Transverse colon (tissue), 4 donors: ENCODE data around the gene UVRAG. TPM values are rescaled to one million over a fixed set of nuclear protein-coding genes. Genes with fewer than 3 reads are reported as not detected.
A peak's percentile ranks its signal among the peaks of the same experiment; 100 is the strongest.

Experiments
- DNase-seq: peaks from one replicate; pipeline ENCODE4 v3.0.0-alpha.2; 2019
- H3K27ac ChIP-seq, 4 donors: fragments of 200-600 bp; sonication (generic); 2 replicates each; pipeline ENCODE4 v1.5.1; 2016 to 2018; ENCODE audit warnings: inconsistent platforms in 4 of 4
- H3K27me3 ChIP-seq: fragments of 200-600 bp; sonication (generic); 2 replicates; pipeline ENCODE4 v1.5.1; 2017; ENCODE audit warnings: inconsistent platforms
- H3K36me3 ChIP-seq, 4 donors: fragments of 200-600 bp; sonication (generic); 2 replicates each; pipeline ENCODE4 v1.5.1; 2017 to 2019; ENCODE audit warnings: inconsistent platforms in 4 of 4
- H3K4me1 ChIP-seq, 4 donors: fragments of 200-600 bp; sonication (generic); 2 replicates each; pipeline ENCODE4 v1.5.1; 2017 to 2020; ENCODE audit warnings: inconsistent platforms in 4 of 4
- H3K4me3 ChIP-seq, 4 donors: fragments of 200-600 bp; sonication (generic); 1 replicate in 1 of 4; 2 replicates in 3 of 4; pipeline versions ENCODE4 v1.5.1 to v1.6.1; 2017 to 2019; ENCODE audit warnings: inconsistent platforms in 4 of 4
- H3K9me3 ChIP-seq, 2 donors: fragments of 200-600 bp; sonication (generic); 2 replicates each; pipeline ENCODE4 v1.5.1; 2017 to 2019; ENCODE audit warnings: inconsistent platforms in 2 of 2
- EP300 ChIP-seq: sonication (generic); formaldehyde crosslinking; IDR thresholded peaks from one replicate; pipeline ENCODE4 v1.6.1; 2017; ENCODE audit warnings: antibody characterized with exemption, low read depth
- POLR2A ChIP-seq: fragments of 450-650 bp; IDR thresholded peaks from one replicate; pipeline ENCODE4 v1.6.1; 2016; ENCODE audit warnings: antibody characterized with exemption, mild to moderate bottlenecking, moderate library complexity
- POLR2AphosphoS5 ChIP-seq, 3 donors: sonication (generic); formaldehyde crosslinking; IDR thresholded peaks; one replicate each; pipeline ENCODE4 v1.6.1; 2016; ENCODE audit warnings: antibody characterized with exemption in 3 of 3
- WGBS, 2 donors: methylation state at CpG; one replicate each; pipeline ENCODE4 v1.1.5; 2018; ENCODE audit warnings: low coverage in 1 of 2; 5-methylcytosine and 5-hydroxymethylcytosine counted together
- in situ Hi-C, 4 donors: fragments of 200-750 bp; cut with MboI; loops; one replicate each; pipeline versions ENCODE4 v1.15.0 to v1.15.1; 2017; ENCODE audit warnings: low sequenced_read_pairs in 3 of 4, low pct_ligation_motif_present in 1 of 4, low pct_unique_long_range_greater_than_20kb in 1 of 4
- intact Hi-C: fragments of 100-400 bp; cut with DNase I; formaldehyde crosslinking; loops from one replicate; pipeline ENCODE4 v1.15.1; 2023; ENCODE audit warnings: low total_unique reads
- total RNA-seq, 4 donors: library from RNA; depleted of rRNA; stranded (reverse); fragments of >200 nt; gene quantifications; one replicate each; pipeline ENCODE4 v1.1.0, GENCODE V29; 2016
- TF ChIP-seq, protein P1 (sequence below), 5 experiments: fragments of 200-600 bp in 3 of 5; fragments of 450-650 bp in 2 of 5; sonication (generic) in 3 of 5; IDR thresholded peaks; 1 replicate in 2 of 5; 2 replicates in 3 of 5; pipeline ENCODE4 v1.5.1; 2016 to 2017; ENCODE audit warnings: antibody characterized with exemption in 5 of 5, inconsistent platforms in 3 of 5, mild to moderate bottlenecking in 2 of 5, moderate library complexity in 1 of 5

UVRAG gene
- total RNA-seq, 4 donors from 2014 or later: 12.7 to 34.6 (median 19.3) TPM

DNA sequence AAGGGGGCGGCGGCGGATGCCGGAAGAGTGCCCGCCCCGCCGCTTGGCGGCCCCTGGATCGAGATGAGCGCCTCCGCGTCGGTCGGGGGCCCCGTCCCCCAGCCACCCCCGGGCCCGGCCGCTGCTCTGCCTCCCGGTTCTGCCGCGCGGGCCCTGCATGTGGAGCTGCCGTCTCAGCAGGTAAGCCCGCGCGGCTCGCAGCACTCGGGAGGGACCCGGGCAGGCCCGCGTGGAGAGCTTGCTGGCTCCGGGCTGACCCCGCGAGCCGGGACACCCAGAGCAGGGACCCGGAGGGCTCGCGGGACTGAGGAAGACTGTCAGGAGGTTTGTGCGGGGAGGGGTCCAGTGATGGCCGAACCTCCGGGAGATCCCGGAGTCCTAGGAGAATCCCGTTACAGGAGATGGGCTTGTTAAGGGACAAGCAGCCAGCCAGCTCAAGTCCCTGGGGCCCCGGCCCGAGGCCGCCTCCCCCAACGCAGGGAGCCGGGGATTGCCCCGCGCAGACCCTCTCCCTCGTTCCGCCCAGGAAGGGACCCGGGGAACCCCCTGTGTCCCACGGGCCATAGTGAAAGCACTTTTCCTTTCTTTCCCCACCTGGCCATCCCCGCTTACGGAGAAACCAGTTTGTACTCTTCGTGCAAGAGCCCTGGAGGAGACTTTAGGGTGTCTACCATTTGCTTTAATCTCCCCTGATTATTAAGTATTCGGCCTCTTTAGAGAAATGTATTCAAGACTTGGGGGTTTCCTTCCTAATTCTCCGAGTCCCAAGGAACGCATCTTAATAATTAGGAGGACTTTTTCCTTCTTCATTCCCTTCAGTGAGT, 547 bp downstream of the UVRAG start:
- Histone ChIP-seq H3K27me3 (no peaks in the 10 kb centered on the region), H3K9me3 (no peaks in the 10 kb centered on the region), H3K4me1 (peaks cover under 1 to 33% (median 22%) of the 10 kb centered on the region in 4 donors), H3K36me3 (no peaks in the 10 kb centered on the region), H3K4me3 (peak overlapping the region; percentile 81 to 98 (median 92)), H3K27ac (peak overlapping the region; percentile 96 to 98 (median 97))
- intact Hi-C loops: loop anchor here (5.0 kb wide), 1 partner anchor 253 kb away; the partner anchor contains the start of gene SERPINH1
- TF ChIP-seq POLR2AphosphoS5 (IDR thresholded peaks at IDR 0.05) (no peak), POLR2A (peak; percentile 19)
- DNase-seq: peak; percentile 46
- WGBS, 2 donors: 1 to 2% methylated on average over 7 to 32 of the region's 60 CpGs
- in situ Hi-C loops: no loop called here

DNA sequence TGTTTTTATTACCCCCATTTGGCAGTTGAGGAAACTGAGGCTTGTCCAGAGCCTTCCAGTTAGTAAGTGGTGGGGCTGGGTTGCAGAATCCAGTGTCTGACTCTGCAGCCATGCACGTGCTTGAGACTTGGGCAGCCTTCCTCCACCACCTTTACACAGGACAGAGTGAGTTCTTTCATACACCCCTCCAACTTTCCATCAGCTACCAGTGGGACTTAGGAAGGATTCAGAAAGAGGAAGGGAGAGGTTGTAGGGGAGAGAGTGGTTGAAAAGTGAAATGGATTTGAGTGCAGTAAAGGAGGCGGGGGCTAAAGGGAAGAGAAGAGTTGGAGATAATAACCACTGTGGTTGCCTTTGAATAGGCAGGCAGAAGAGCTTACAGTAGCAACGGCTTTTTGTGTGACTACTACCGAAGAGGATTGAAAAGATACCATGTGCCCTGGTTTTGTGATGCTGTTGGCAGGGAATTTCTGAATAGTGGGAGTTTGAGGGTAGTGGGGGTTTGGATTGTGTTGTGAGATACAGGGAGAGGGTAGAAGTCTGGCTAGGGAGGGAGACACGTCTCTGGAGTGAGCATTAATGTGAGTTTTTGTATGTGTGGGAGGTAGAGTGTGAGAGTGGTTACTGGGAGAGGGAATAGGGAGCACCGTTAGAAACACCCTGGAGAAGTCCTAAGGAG, 1.7 kb downstream of the UVRAG start:
- no peak for DNase-seq
- in situ Hi-C loops (no loop called here), intact Hi-C loops (loop anchor here (5.0 kb wide), 1 partner anchor 254 kb away; the partner anchor contains the start of gene SERPINH1)
- H3K27ac ChIP-seq: peak overlapping the region in 3 of 4 donors; percentile 97 to 98 (median 97)
- peak overlapping the region in 3 of 4 donors; percentile 81 to 94 (median 91) for H3K4me3 ChIP-seq
- H3K9me3 ChIP-seq: no peaks in the 10 kb centered on the region
- no peak for TF ChIP-seq POLR2AphosphoS5 (IDR thresholded peaks at IDR 0.05)
- TF ChIP-seq EP300: no peak
- no peak for TF ChIP-seq POLR2A
- TF ChIP-seq, protein P1, sequence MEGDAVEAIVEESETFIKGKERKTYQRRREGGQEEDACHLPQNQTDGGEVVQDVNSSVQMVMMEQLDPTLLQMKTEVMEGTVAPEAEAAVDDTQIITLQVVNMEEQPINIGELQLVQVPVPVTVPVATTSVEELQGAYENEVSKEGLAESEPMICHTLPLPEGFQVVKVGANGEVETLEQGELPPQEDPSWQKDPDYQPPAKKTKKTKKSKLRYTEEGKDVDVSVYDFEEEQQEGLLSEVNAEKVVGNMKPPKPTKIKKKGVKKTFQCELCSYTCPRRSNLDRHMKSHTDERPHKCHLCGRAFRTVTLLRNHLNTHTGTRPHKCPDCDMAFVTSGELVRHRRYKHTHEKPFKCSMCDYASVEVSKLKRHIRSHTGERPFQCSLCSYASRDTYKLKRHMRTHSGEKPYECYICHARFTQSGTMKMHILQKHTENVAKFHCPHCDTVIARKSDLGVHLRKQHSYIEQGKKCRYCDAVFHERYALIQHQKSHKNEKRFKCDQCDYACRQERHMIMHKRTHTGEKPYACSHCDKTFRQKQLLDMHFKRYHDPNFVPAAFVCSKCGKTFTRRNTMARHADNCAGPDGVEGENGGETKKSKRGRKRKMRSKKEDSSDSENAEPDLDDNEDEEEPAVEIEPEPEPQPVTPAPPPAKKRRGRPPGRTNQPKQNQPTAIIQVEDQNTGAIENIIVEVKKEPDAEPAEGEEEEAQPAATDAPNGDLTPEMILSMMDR (IDR thresholded peaks at IDR 0.05): no peak
- H3K27me3 ChIP-seq: no peaks in the 10 kb centered on the region
- peaks cover 8 to 39% (median 22%) of the 10 kb centered on the region in 4 donors for H3K4me1 ChIP-seq
- no peaks in the 10 kb centered on the region for H3K36me3 ChIP-seq
- WGBS, 2 donors: 0 to 23% methylated on average over 3 to 6 of the region's 6 CpGs

DNA sequence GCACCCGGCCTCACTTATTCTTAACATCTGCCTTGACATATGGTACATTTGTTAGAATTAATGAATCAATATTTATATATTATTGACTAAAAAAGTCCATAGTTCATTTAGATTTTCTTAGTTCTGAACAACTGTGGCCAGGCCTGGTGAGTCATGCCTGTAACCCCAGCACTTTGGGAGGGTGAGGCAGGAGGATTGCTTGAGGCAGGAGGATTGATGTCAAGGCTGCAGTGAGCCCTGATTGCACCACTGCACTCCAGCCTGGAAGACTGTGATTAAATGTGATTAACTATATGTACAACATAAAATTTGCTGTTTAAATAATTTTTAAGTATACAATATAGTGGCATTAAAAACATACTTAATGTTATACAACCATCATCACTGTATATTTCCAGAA, 5.6 kb downstream of the UVRAG start:
- WGBS, 2 donors: 63 to 89% methylated on average over 1 of the region's 1 CpG
- H3K27me3 ChIP-seq: no peaks in the 10 kb centered on the region
- TF ChIP-seq EP300 (no peak), POLR2A (no peak), POLR2AphosphoS5 (IDR thresholded peaks at IDR 0.05) (no peak)
- TF ChIP-seq, protein P1 (IDR thresholded peaks at IDR 0.05): no peak
- H3K4me1 ChIP-seq: peaks cover 14 to 66% (median 41%) of the 10 kb centered on the region in 4 donors
- no peaks in the 10 kb centered on the region for H3K36me3 ChIP-seq
- H3K9me3 ChIP-seq: no peaks in the 10 kb centered on the region
- H3K4me3 ChIP-seq: no peak overlapping the region
- DNase-seq: no peak
- intact Hi-C loops (no loop called here), in situ Hi-C loops (no loop called here)
- H3K27ac ChIP-seq: peak overlapping the region in 1 of 4 donors; percentile 22

DNA sequence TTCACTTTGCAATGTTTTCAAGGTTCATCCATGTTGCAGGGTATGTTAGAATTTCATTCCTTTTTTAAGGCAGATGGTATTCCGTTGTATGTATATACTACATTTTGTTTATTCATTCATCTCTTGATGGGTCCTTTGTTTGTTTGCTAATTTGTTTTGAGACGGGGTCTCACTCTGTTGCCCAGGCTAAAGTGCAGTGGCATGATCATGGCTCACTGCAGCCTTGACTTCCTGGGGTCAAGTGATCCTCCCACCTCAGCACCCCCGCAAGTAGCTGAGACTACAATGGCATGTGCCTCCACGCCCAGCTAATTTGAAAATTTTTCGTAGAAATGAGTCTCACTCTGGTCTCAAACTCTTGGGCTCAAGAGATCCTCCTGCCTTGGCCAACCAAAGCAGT, 6.2 kb downstream of the UVRAG start:
- no peaks in the 10 kb centered on the region for H3K27me3 ChIP-seq
- no peak overlapping the region for H3K4me3 ChIP-seq
- no peaks in the 10 kb centered on the region for H3K9me3 ChIP-seq
- H3K36me3 ChIP-seq: no peaks in the 10 kb centered on the region
- no peak for DNase-seq
- peak overlapping the region in 1 of 4 donors; percentile 22 for H3K27ac ChIP-seq
- peaks cover 19 to 68% (median 41%) of the 10 kb centered on the region in 4 donors for H3K4me1 ChIP-seq
- WGBS, 2 donors: 81 to 87% methylated on average over 2 to 5 of the region's 5 CpGs
- intact Hi-C loops: no loop called here
- in situ Hi-C loops: no loop called here
- TF ChIP-seq EP300 (no peak), POLR2A (no peak), POLR2AphosphoS5 (IDR thresholded peaks at IDR 0.05) (no peak)
- TF ChIP-seq, protein P1 (IDR thresholded peaks at IDR 0.05): no peak
